ENCODE results near the gene SLCO4A1.

Gene SLCO4A1

DNA sequence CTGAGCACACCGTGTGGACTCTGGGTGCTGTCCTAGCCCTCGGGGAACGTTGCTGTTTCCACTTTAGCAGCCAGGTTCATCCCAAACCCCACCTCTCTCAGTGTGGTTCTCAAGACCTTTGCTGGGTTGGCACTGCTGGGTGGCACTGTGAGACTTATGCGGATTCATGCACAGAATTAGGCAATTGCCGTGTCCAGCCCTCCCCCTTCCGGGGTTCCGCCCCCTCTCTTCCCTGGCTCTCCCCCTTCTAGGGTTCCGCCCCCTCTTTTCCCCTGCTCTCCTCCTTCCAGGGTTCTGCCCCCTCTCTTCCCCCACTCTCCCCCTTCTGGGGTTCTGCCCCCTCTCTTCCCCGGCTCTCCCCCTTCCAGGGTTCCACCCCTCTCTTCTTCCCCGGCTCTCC lies 39.8 kb upstream of the SLCO4A1 start:
- H3K4me3 ChIP-seq (ENCODE audit: low read depth, low read length), result no peak overlapping the region
- TF ChIP-seq, protein P1, sequence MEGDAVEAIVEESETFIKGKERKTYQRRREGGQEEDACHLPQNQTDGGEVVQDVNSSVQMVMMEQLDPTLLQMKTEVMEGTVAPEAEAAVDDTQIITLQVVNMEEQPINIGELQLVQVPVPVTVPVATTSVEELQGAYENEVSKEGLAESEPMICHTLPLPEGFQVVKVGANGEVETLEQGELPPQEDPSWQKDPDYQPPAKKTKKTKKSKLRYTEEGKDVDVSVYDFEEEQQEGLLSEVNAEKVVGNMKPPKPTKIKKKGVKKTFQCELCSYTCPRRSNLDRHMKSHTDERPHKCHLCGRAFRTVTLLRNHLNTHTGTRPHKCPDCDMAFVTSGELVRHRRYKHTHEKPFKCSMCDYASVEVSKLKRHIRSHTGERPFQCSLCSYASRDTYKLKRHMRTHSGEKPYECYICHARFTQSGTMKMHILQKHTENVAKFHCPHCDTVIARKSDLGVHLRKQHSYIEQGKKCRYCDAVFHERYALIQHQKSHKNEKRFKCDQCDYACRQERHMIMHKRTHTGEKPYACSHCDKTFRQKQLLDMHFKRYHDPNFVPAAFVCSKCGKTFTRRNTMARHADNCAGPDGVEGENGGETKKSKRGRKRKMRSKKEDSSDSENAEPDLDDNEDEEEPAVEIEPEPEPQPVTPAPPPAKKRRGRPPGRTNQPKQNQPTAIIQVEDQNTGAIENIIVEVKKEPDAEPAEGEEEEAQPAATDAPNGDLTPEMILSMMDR (IDR thresholded peaks at IDR 0.05; ENCODE audit: borderline replicate concordance, insufficient read depth, low read depth, low read length), result no peak

DNA sequence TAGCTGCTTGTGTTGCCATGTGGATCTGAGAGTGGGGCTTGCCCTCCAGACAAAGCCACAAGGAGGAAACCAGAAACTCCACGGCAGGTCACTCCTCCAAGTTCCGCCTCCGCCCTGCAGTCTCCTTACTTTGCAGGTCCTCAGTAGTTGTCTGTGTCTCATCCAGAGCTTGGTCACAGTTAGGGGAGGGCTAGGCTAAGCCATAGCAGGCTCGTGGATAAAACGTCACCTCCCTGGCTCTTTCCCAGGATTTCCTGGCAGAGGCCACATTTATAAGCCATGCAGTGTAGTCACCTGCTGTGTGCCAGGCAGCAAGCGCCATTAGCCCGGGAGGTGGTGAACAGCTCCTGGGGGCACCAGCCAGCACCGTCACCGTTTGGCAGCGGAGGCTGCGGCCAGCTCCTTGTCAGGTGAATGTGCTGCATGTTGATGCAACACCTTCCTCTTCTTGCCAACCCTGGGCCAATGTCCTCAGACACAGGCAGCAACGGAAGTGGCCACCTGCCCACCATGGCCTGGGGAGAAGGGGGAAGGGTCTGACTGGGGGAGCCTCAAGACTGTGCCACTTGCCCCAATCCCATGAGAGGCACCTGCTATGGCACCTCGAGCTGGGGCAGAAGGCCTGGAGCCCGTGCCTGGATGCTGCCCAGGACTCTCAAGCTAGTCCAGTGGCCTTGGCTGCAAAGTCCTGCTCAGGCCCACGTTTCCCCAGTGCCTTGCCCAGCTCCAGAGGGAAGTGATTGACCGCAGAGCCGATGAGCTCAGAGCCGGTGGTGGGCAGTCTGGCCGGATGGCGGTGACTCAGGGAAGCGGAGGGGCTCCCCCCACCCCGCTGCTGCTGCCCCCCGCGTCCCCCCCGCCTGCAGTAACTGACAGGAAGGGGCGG lies 39.0 kb upstream of the SLCO4A1 start:
- H3K4me3 ChIP-seq (ENCODE audit: low read depth, low read length), result no peak overlapping the region
- TF ChIP-seq, protein P1 (IDR thresholded peaks at IDR 0.05; ENCODE audit: borderline replicate concordance, insufficient read depth, low read depth, low read length), result no peak

DNA sequence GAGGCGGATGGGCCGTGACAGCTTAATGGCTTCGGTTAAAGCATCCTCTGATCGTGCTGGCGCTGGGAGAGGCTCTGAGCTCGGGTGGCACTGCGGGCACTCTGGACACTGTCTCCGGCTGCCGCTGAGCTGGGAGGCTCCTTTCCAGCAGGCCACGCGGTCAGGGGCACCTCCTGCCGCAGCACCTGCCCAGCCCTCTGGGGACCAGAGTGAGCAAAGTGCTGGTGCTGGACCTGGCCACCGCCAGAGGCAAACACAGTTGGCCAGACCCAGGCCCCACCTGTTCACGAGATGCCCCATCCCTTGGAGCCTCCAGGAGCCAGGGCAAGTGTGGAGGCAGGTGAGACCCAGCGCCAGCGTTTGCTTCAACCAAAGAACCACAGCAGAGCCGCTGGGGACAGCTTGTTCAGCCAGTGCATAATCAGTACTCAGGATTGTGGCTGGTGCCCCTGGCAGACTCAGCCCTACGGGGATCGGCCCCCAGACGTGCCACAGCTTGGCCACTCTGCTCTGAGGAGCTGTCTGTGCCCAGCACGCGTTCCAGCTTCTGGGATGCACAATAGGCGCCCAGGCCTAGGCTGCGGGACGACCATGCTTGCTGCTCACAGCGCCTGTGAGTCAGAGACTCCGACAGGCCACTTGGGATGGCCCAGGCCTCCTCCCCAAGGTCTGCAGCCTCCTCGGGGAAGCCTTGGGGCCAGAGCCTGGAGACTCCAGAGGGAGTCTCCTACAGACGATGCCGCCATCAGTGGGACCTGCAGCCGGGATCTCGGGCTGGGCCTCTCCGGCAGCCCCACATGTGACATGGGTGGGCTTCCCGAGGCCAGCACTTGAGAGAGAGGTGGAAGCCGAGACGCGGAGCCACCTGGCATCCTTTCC lies 38.2 kb upstream of the SLCO4A1 start:
- TF ChIP-seq, protein P1 (IDR thresholded peaks at IDR 0.05; ENCODE audit: borderline replicate concordance, insufficient read depth, low read depth, low read length), result no peak
- H3K4me3 ChIP-seq (ENCODE audit: low read depth, low read length), result no peak overlapping the region

DNA sequence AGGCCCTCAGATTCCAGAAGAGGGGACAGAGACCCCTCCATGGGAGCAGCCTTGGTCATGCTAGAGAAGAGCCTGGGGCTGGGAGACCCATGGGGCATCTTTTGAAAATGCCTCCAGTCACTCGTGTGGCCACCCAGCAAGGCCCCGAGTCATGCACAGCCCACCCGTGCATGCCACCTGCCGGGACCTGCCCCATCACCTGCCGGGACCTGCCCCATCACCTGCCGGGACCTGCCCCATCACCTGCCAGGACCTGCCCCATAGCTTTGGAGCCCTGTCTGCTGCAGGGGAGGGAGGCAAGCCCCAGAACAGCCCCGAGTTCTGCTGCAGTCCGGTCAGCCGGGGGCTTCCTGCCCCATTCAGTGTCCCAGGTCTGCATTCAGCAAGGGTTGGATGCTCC lies 37.5 kb upstream of the SLCO4A1 start:
- H3K4me3 ChIP-seq (ENCODE audit: low read depth, low read length), result no peak overlapping the region
- TF ChIP-seq, protein P1 (IDR thresholded peaks at IDR 0.05; ENCODE audit: borderline replicate concordance, insufficient read depth, low read depth, low read length), result no peak

DNA sequence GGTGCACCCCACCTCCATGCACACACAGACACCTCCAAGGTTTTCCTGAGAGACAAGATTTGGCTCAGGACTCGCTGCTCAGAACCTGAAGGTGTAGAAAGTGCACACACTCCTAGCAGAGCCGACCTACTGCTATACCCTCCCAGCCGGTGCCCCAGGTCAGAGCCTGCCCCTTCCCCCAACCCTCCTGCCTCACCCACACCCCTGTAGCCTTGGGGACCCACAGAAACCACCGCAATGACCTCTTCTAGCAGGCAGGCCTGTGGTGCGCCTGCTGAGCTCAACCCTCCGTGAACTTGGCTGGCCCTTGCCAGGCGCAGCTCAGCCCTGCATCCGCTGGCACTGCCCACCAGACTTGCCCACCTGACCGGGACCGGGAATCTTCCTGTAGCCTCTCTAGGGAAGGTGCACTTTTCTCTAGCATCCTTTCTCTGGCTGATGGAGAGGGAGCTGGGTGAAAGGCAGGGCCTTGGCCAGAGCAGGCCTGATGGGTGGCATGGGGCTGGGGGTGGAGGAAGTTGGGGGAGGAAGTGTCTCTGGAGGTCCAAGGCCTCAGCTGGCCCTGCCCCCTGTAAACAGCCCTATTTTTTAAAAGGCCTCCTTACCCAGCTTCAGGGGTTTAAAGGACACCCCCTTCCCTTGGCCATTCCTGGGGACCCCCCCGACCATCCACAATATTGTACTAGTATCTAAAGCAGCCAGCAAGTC lies 36.9 kb upstream of the SLCO4A1 start:
- TF ChIP-seq, protein P1 (IDR thresholded peaks at IDR 0.05; ENCODE audit: borderline replicate concordance, insufficient read depth, low read depth, low read length), result no peak
- no peak overlapping the region for H3K4me3 ChIP-seq (ENCODE audit: low read depth, low read length)

DNA sequence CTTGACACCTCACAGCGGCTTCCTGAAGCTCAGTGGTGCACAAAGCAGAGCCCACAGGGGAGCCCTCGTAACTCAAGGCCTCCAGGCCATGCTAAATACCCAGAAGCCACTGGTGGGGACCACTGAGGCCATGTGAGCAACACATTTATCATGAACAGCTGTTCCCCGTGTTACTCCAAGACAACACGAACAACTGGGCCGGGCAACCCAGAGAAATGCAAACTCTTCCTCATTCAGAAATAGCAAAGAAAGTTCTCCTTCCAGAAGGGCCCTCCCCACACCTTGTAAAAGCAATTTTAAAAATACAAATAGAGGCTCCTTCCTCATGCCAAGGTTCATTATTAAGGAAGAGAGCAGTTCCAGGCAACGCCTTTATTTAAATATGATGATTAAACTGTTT lies 36.3 kb upstream of the SLCO4A1 start:
- H3K4me3 ChIP-seq (ENCODE audit: low read depth, low read length), result no peak overlapping the region
- TF ChIP-seq, protein P1 (IDR thresholded peaks at IDR 0.05; ENCODE audit: borderline replicate concordance, insufficient read depth, low read depth, low read length), result no peak

Measured in GM12875 (cell line).